Sigmoid colon (tissue), 7 donors: Measurements from ENCODE around the gene NUP133. TPM values are rescaled to one million over a fixed set of nuclear protein-coding genes. Genes with fewer than 3 reads are reported as not detected.

Experiments
- DNase-seq: peaks from one replicate; pipeline ENCODE4 v3.0.0-alpha.2; 2019
- H3K27ac ChIP-seq, 4 donors: fragments of 200-600 bp; sonication (generic); one replicate each; pipeline ENCODE4 v1.5.1; 2016 to 2019; ENCODE audit warnings: mild to moderate bottlenecking in 1 of 4
- H3K27me3 ChIP-seq, 3 donors: fragments of 200-600 bp; sonication (generic); one replicate each; pipeline ENCODE4 v1.5.1; 2019; ENCODE audit warnings: mild to moderate bottlenecking in 1 of 3
- H3K36me3 ChIP-seq, 4 donors: fragments of 200-600 bp; sonication (generic); one replicate each; pipeline ENCODE4 v1.5.1; 2016 to 2019
- H3K4me1 ChIP-seq, 4 donors: fragments of 200-600 bp; sonication (generic); one replicate each; pipeline ENCODE4 v1.5.1; 2017 to 2019
- H3K4me3 ChIP-seq, 4 donors: fragments of 200-600 bp; sonication (generic); one replicate each; pipeline ENCODE4 v1.5.1; 2017 to 2019; ENCODE audit warnings: mild to moderate bottlenecking in 2 of 4, moderate library complexity in 1 of 4
- H3K9me3 ChIP-seq, 4 donors: fragments of 200-600 bp in 3 of 4; sonication (generic) in 3 of 4; one replicate each; pipeline versions ENCODE4 v1.5.1 to v1.6.1; 2013 to 2019
- EP300 ChIP-seq, 4 donors: sonication (generic); formaldehyde crosslinking; IDR thresholded peaks; one replicate each; pipeline ENCODE4 v1.6.1; 2017; ENCODE audit warnings: antibody characterized with exemption in 4 of 4
- POLR2A ChIP-seq, 2 donors: fragments of 450-650 bp; IDR thresholded peaks; one replicate each; pipeline ENCODE4 v1.6.1; 2016; ENCODE audit warnings: antibody characterized with exemption in 2 of 2, mild to moderate bottlenecking in 2 of 2, moderate library complexity in 2 of 2
- POLR2AphosphoS5 ChIP-seq, 4 donors: sonication (generic); formaldehyde crosslinking; IDR thresholded peaks; one replicate each; pipeline ENCODE4 v1.6.1; 2017; ENCODE audit warnings: antibody characterized with exemption in 4 of 4
- WGBS, 2 donors: extraction: QIAGEN DNeasy Blood & Tissue Kit; methylation state at CpG; one replicate each; pipeline ENCODE4 v1.1.7; 2013; 5-methylcytosine and 5-hydroxymethylcytosine counted together
- intact Hi-C: fragments of 100-400 bp; cut with DNase I; formaldehyde crosslinking; loops from one replicate; pipeline ENCODE4 v1.15.1; 2023
- polyA plus RNA-seq, 3 donors: library from polyadenylated mRNA; stranded (reverse); fragments of 200-250 nt; gene quantifications; one replicate each; pipeline ENCODE4 v1.2.3, GENCODE V29; 2013
- total RNA-seq, 4 donors: library from RNA; depleted of rRNA; stranded (reverse); fragments of >200 nt; gene quantifications; one replicate each; pipeline ENCODE4 v1.1.0, GENCODE V29; 2016
- TF ChIP-seq, protein P1 (sequence below), 4 experiments: fragments of 450-650 bp in 3 of 4; fragments of 200-600 bp in 1 of 4; IDR thresholded peaks; one replicate each; pipeline ENCODE4 v1.5.1; 2016 to 2019; ENCODE audit warnings: antibody characterized with exemption in 4 of 4, mild to moderate bottlenecking in 3 of 4, moderate library complexity in 2 of 4
- donor health status: healthy with polysubstance abuse.
- donor health status: Bipolar disorder and iron deficiency.
- donor health status: healthy.

The NUP133 gene
- total and polyA plus RNA-seq, 7 donors: 4.8 to 31.7 (median 23.7) TPM

DNA sequence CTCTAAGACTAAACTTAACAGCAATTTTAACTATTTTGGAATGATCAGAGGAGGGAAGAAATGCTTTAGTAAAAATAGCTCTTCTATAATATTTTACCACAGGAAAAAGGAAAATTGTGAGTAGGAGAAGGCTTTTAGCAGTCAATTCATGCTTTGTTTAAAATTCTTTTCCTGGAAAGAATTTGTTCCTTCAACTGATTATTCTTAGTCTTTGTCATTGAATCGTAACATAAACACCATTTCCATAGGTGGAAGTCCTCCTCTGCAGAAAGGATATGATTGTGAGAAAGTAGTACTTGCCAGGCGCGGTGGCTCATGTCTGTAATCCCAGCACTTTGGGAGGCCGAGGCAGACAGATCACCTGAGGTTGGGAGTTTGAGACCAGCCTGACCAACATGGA lies 62.3 kb downstream of the NUP133 start:
- 93 to 95% methylated on average over 4 of the region's 4 CpGs for WGBS, 2 donors
- DNase-seq: no peak
- Histone ChIP-seq H3K4me3 (no peak overlapping the region), H3K27me3 (no peaks in the 10 kb centered on the region), H3K36me3 (peaks cover 0 to 83% (median 18%) of the 10 kb centered on the region in 4 donors), H3K27ac (no peak overlapping the region), H3K4me1 (no peaks in the 10 kb centered on the region), H3K9me3 (no peaks in the 10 kb centered on the region)
- intact Hi-C loops: no loop called here
- no peak for TF ChIP-seq POLR2AphosphoS5 (IDR thresholded peaks at IDR 0.05)
- no peak for TF ChIP-seq EP300 (IDR thresholded peaks at IDR 0.05)
- TF ChIP-seq, protein P1, sequence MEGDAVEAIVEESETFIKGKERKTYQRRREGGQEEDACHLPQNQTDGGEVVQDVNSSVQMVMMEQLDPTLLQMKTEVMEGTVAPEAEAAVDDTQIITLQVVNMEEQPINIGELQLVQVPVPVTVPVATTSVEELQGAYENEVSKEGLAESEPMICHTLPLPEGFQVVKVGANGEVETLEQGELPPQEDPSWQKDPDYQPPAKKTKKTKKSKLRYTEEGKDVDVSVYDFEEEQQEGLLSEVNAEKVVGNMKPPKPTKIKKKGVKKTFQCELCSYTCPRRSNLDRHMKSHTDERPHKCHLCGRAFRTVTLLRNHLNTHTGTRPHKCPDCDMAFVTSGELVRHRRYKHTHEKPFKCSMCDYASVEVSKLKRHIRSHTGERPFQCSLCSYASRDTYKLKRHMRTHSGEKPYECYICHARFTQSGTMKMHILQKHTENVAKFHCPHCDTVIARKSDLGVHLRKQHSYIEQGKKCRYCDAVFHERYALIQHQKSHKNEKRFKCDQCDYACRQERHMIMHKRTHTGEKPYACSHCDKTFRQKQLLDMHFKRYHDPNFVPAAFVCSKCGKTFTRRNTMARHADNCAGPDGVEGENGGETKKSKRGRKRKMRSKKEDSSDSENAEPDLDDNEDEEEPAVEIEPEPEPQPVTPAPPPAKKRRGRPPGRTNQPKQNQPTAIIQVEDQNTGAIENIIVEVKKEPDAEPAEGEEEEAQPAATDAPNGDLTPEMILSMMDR (IDR thresholded peaks at IDR 0.05): no peak
- no peak for TF ChIP-seq POLR2A (IDR thresholded peaks at IDR 0.05)

DNA sequence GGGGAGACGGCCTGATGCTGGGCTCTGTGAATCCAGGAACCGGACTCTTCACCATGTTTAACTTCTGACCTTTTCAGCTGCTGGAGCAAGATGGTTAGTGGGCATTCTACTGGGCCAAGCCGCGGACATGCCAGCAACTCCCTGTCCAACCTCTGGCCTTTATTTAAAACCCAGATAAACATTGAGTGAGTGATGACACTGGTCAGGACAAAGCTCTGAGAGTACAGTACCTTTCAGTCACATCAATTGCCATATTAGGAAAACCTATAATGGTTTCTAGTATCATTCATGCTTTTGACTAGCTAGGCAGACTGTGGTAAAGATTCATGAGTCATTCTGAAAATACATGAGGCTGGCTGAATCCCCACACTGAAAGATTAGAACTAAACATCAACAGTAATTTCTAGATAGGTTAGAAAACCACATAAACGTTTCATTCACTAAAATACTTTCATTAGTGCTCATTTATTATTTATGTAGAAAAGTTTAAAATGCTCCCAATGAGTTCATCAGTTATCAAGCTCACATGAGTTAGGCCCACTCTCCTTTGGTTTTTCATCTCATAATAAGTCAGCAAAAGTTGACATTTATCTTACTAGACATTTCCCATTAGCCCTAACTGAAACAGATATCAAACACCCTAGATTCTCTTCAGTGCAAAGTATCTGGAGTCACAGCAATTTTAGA lies 67.1 kb downstream of the NUP133 start:
- Histone ChIP-seq H3K36me3 (peaks cover 0 to 58% (median 18%) of the 10 kb centered on the region in 4 donors), H3K4me1 (no peaks in the 10 kb centered on the region), H3K27ac (no peak overlapping the region), H3K27me3 (no peaks in the 10 kb centered on the region), H3K4me3 (no peak overlapping the region), H3K9me3 (no peaks in the 10 kb centered on the region)
- TF ChIP-seq, protein P1 (IDR thresholded peaks at IDR 0.05): no peak
- TF ChIP-seq POLR2A (IDR thresholded peaks at IDR 0.05): no peak
- TF ChIP-seq POLR2AphosphoS5 (IDR thresholded peaks at IDR 0.05): no peak
- no peak for TF ChIP-seq EP300 (IDR thresholded peaks at IDR 0.05)
- 78 to 81% methylated on average over 5 of the region's 5 CpGs for WGBS, 2 donors
- no peak for DNase-seq
- intact Hi-C loops: no loop called here

GRCh38 chr1:229438021-229438420 lies 70.1 kb downstream of the NUP133 start:
- 91 to 97% methylated on average over 3 of the region's 3 CpGs for WGBS, 2 donors
- Histone ChIP-seq H3K27me3 (peaks cover 13 to 28% (median 17%) of the 10 kb centered on the region in 3 donors), H3K36me3 (peaks cover 0 to 32% (median 10%) of the 10 kb centered on the region in 4 donors), H3K27ac (no peak overlapping the region), H3K4me3 (no peak overlapping the region), H3K4me1 (peaks cover 0 to 20% (median 17%) of the 10 kb centered on the region in 4 donors), H3K9me3 (no peaks in the 10 kb centered on the region)
- no peak for DNase-seq
- intact Hi-C loops: no loop called here
- TF ChIP-seq POLR2AphosphoS5 (IDR thresholded peaks at IDR 0.05) (no peak), EP300 (IDR thresholded peaks at IDR 0.05) (no peak), POLR2A (IDR thresholded peaks at IDR 0.05) (no peak)
- TF ChIP-seq, protein P1 (IDR thresholded peaks at IDR 0.05): no peak

GRCh38 chr1:229437443-229437842 lies 70.7 kb downstream of the NUP133 start:
- TF ChIP-seq POLR2A (IDR thresholded peaks at IDR 0.05) (no peak), POLR2AphosphoS5 (IDR thresholded peaks at IDR 0.05) (no peak), EP300 (IDR thresholded peaks at IDR 0.05) (no peak)
- TF ChIP-seq, protein P1 (IDR thresholded peaks at IDR 0.05): no peak
- DNase-seq: no peak
- Histone ChIP-seq H3K27ac (no peak overlapping the region), H3K4me3 (no peak overlapping the region), H3K27me3 (peaks cover 19 to 34% (median 23%) of the 10 kb centered on the region in 3 donors), H3K4me1 (peaks cover 0 to 26% (median 23%) of the 10 kb centered on the region in 4 donors), H3K36me3 (peaks cover 0 to 27% (median 6%) of the 10 kb centered on the region in 4 donors), H3K9me3 (no peaks in the 10 kb centered on the region)
- intact Hi-C loops: no loop called here
- 93 to 95% methylated on average over 2 of the region's 2 CpGs for WGBS, 2 donors
